ENCODE results near the gene FAF1. TPM values are rescaled to one million over a fixed set of nuclear protein-coding genes. Genes with fewer than 3 reads are reported as not detected.

FAF1 gene
- total and polyA plus RNA-seq, 9 of the 15 experiments (the other 6 are each of a cell fraction or from before 2014, with no cell fraction given): 48.7 to 225 (median 118) TPM

- no peak for ATAC-seq
- TF ChIP-seq DACH1 (IDR thresholded peaks at IDR 0.05; ENCODE audit: partially characterized antibody): no peak
- TF ChIP-seq RFX1 (IDR thresholded peaks at IDR 0.05): peak; percentile 72
- no peak for DNase-seq (ENCODE audit: extremely low read depth in 1 of 4, low spot score in 3 of 4)
- H3K27me3 ChIP-seq (ENCODE audit: control insufficient read depth in 2 of 2, insufficient read depth in 2 of 2, low read length in 2 of 2): no peaks in the 10 kb centered on the region
- FAIRE-seq: no peak
- 82% methylated on average over 6 of the region's 6 CpGs for WGBS (ENCODE audit: insufficient coverage, low coverage, missing lambda C conversion rate)
- CTCF ChIA-PET (ENCODE audit: low intra/inter-chr PET ratio): no interaction called here
- no peaks in the 10 kb centered on the region for H3K36me3 ChIP-seq (ENCODE audit: control insufficient read depth, insufficient read depth, low read length)
- no peak overlapping the region for H3K4me2 ChIP-seq (ENCODE audit: insufficient read depth, low read length)
- in situ Hi-C loops (cut with MboI) (no loop called here), intact Hi-C loops (cut with micrococcal nuclease) (no loop called here)
- H2AFZ ChIP-seq (ENCODE audit: low read depth, low read length): no peak overlapping the region
- no peaks in the 10 kb centered on the region for H4K20me1 ChIP-seq (replicated peaks; ENCODE audit: control insufficient read depth, insufficient read depth, low read length)
- H3K4me1 ChIP-seq (replicated peaks in 1 of 2; ENCODE audit: control insufficient read depth in 2 of 2, insufficient read depth in 2 of 2, low read length in 2 of 2): no peaks in the 10 kb centered on the region
- H3K4me3 ChIP-seq: no peak overlapping the region
- H3K9ac ChIP-seq (ENCODE audit: insufficient read depth in 1 of 2, low read depth in 2 of 2, low read length in 2 of 2): no peak overlapping the region
- H3K9me3 ChIP-seq (replicated peaks; ENCODE audit: control insufficient read depth, insufficient read depth, low read depth, low read length): no peaks in the 10 kb centered on the region
- no peaks in the 10 kb centered on the region for H3K79me2 ChIP-seq (ENCODE audit: control insufficient read depth, insufficient read depth, low read length)
- POLR2A ChIA-PET: interaction anchor here (1.8 kb wide), 1 partner anchor 13 kb away, joined by 4 read pairs; no protein-coding TSS in a partner anchor
- H3K9me1 ChIP-seq (ENCODE audit: control insufficient read depth, insufficient read depth, low read length): no peaks in the 10 kb centered on the region
- no TSS peak for BruUV-seq (replicated peaks)
- H3K27ac ChIP-seq (ENCODE audit: extremely low read depth, low read depth, low read length): no peak overlapping the region
Observed at GRCh38 chr1:50633465-50633864, 326.6 kb downstream of the FAF1 start.

DNA sequence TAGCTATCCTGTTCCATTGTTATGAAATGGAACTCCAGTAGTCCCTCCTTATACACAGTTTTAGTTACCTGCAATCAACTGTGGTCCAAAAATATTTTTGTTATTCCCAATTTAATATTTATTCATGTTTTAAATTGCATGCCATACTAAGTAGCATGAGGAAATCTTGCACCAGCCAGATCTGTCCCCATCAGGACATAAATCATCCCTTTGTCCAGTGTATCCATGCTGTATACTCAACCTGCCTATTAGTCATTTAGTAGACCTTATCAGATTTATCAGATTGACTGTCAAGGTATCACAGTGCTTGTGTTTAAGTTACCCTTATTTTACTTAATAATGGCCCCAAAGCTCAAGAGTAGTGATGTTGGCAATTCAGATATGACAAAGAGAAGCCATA lies 328.9 kb downstream of the FAF1 start:
- POLR2A ChIA-PET: no interaction called here
- ATAC-seq: no peak
- no peaks in the 10 kb centered on the region for H3K4me1 ChIP-seq (replicated peaks in 1 of 2; ENCODE audit: control insufficient read depth in 2 of 2, insufficient read depth in 2 of 2, low read length in 2 of 2)
- H3K27ac ChIP-seq (ENCODE audit: extremely low read depth, low read depth, low read length): no peak overlapping the region
- no peak for FAIRE-seq
- no peaks in the 10 kb centered on the region for H3K27me3 ChIP-seq (ENCODE audit: control insufficient read depth in 2 of 2, insufficient read depth in 2 of 2, low read length in 2 of 2)
- no peak overlapping the region for H3K4me2 ChIP-seq (ENCODE audit: insufficient read depth, low read length)
- H3K9me1 ChIP-seq (ENCODE audit: control insufficient read depth, insufficient read depth, low read length): no peaks in the 10 kb centered on the region
- no peaks in the 10 kb centered on the region for H3K79me2 ChIP-seq (ENCODE audit: control insufficient read depth, insufficient read depth, low read length)
- no peaks in the 10 kb centered on the region for H3K9me3 ChIP-seq (replicated peaks; ENCODE audit: control insufficient read depth, insufficient read depth, low read depth, low read length)
- H2AFZ ChIP-seq (ENCODE audit: low read depth, low read length): no peak overlapping the region
- DNase-seq (ENCODE audit: extremely low read depth in 1 of 4, low spot score in 3 of 4): no peak
- H3K9ac ChIP-seq (ENCODE audit: insufficient read depth in 1 of 2, low read depth in 2 of 2, low read length in 2 of 2): no peak overlapping the region
- H3K4me3 ChIP-seq: no peak overlapping the region
- no peaks in the 10 kb centered on the region for H3K36me3 ChIP-seq (ENCODE audit: control insufficient read depth, insufficient read depth, low read length)
- in situ Hi-C loops (cut with MboI): no loop called here
- H4K20me1 ChIP-seq (replicated peaks; ENCODE audit: control insufficient read depth, insufficient read depth, low read length): no peaks in the 10 kb centered on the region
- intact Hi-C loops (cut with micrococcal nuclease): no loop called here
- TF ChIP-seq PBX2 (CRISPR knock-in tag; IDR thresholded peaks at IDR 0.05; ENCODE audit: low read depth): no peak
- TF ChIP-seq PBX2 (tag; conservative IDR thresholded peaks at IDR 0.05; ENCODE audit: low read depth): 0 out of 2 replicates have a peak, but pooled peaks have one; percentile 24
- peak; percentile 40 for TF ChIP-seq PKNOX1 (IDR thresholded peaks at IDR 0.05)
- TF ChIP-seq MEIS2 (IDR thresholded peaks at IDR 0.05; ENCODE audit: partially characterized antibody): peak; percentile 65
- TF ChIP-seq TRIM28 (IDR thresholded peaks at IDR 0.05): no peak
- no TSS peak for BruUV-seq (replicated peaks)
- CTCF ChIA-PET (ENCODE audit: low intra/inter-chr PET ratio): no interaction called here

All from K562 (cell line).